A673 (cell line): ENCODE data around the gene SPAG6. TPM values are rescaled to one million over a fixed set of nuclear protein-coding genes. Genes with fewer than 3 reads are reported as not detected.

Experiments used
- BruUV-seq: library from RNA; stranded (reverse); fragments of 400-500 nt; replicated peaks from 2 replicates; lab custom pipeline; 2021; lab: Mats Ljungman, UMichigan
- CTCF ChIA-PET: fragments of 300-600 bp; sonication (Branson Sonifier 250); formaldehyde crosslinking; loops from one replicate; lab custom pipeline; 2022; ENCODE audit warnings: antibody characterized with exemption; lab: Charles Lee
- POLR2A ChIA-PET: fragments of 300-600 bp; sonication (Branson Sonifier 250); formaldehyde crosslinking; loops from one replicate; lab custom pipeline; 2022; ENCODE audit warnings: antibody characterized with exemption; ENCODE audit not compliant: low non-redundant PET; lab: Charles Lee
- DNase-seq: peaks from one replicate; pipeline ENCODE4 v3.0.0-alpha.2; 2015; ENCODE audit warnings: low spot score
- H3K27ac ChIP-seq: fragments of 200-600 bp; sonication (generic); 2 replicates; pipeline ENCODE4 v1.5.1; 2016; ENCODE audit warnings: mixed run types, low read depth, mild to moderate bottlenecking, mixed read lengths, antibody characterized with exemption, low read length; ENCODE audit not compliant: poor library complexity, severe bottlenecking
- H3K27me3 ChIP-seq: fragments of 200-600 bp; sonication (generic); replicated peaks from 2 replicates; pipeline ENCODE4 v1.6.1; 2017; ENCODE audit warnings: mixed run types, low read depth, mild to moderate bottlenecking, mixed read lengths, antibody characterized with exemption, low read length; ENCODE audit not compliant: insufficient read depth, poor library complexity
- H3K36me3 ChIP-seq: fragments of 200-600 bp; sonication (generic); 2 replicates; pipeline ENCODE4 v1.6.1; 2016; ENCODE audit warnings: mixed run types, mild to moderate bottlenecking, mixed read lengths, antibody characterized with exemption, low read length; ENCODE audit not compliant: insufficient read depth, poor library complexity, severe bottlenecking
- H3K4me1 ChIP-seq: fragments of 200-600 bp; sonication (generic); 2 replicates; pipeline ENCODE4 v1.6.1; 2017; ENCODE audit warnings: mixed run types, mild to moderate bottlenecking, mixed read lengths, antibody characterized with exemption, low read length; ENCODE audit not compliant: insufficient read depth, poor library complexity, severe bottlenecking
- H3K4me3 ChIP-seq: fragments of 200-600 bp; sonication (generic); 2 replicates; pipeline ENCODE4 v1.5.1; 2016; ENCODE audit warnings: low read depth, mixed run types, mild to moderate bottlenecking, mixed read lengths, low read length; ENCODE audit not compliant: poor library complexity, severe bottlenecking
- H3K9me3 ChIP-seq: fragments of 200-600 bp; sonication (generic); 2 replicates; pipeline ENCODE4 v1.6.1; 2016; ENCODE audit warnings: mixed run types, low read depth, mild to moderate bottlenecking, mixed read lengths, antibody characterized with exemption, low read length; ENCODE audit not compliant: poor library complexity, severe bottlenecking
- EZH2 ChIP-seq: fragments of 200-600 bp; sonication (generic); IDR thresholded peaks from 2 replicates; pipeline ENCODE4 v1.6.1; 2017; ENCODE audit warnings: borderline replicate concordance, low read depth, mild to moderate bottlenecking, mixed read lengths, antibody characterized with exemption, low read length; ENCODE audit not compliant: poor library complexity, severe bottlenecking
- intact Hi-C: fragments of 100-400 bp; cut with micrococcal nuclease; formaldehyde crosslinking; loops from one replicate; pipeline ENCODE4 v1.10.0; 2022; ENCODE audit not compliant: unreplicated experiment
- total RNA-seq: library from RNA; stranded (reverse); gene quantifications from 2 replicates; pipeline ENCODE4 v1.2.3, GENCODE V29; 2021
- TF ChIP-seq, protein P1 (sequence below): fragments of 300-800, 200-600 bp; sonication (generic); conservative IDR thresholded peaks from 2 replicates; pipeline ENCODE4 v1.5.1; 2017; ENCODE audit warnings: low read depth, mild to moderate bottlenecking, antibody characterized with exemption, low read length, moderate library complexity, mixed read lengths

SPAG6 gene
- total RNA-seq, 1 experiment from 2014 or later, result 0.39 TPM

DNA sequence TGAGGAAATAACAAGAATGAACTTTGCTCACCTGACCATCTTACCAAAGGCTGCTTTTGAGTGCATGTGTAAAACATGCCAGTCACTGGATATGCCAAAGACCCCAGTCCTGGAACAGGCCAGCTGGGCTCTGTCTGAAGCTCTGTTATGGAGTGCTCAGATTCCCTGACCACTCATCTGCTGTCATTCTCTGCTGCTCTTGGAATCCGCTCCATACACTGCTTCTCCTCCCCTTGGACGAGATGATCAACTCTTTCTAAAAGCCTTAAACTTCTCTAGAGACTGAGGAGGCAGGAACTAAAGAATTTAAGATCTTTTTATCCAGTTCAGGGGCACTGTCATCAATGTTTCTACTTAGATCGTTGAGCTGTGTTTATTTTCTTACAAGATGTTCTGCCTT, 100.2 kb downstream of the SPAG6 start:
- BruUV-seq, result no TSS peak
- ChIA-PET CTCF (no interaction called here), POLR2A (no interaction called here)
- H3K36me3 ChIP-seq, result no peaks in the 10 kb centered on the region
- H3K4me1 ChIP-seq, result no peaks in the 10 kb centered on the region
- TF ChIP-seq, protein P1, sequence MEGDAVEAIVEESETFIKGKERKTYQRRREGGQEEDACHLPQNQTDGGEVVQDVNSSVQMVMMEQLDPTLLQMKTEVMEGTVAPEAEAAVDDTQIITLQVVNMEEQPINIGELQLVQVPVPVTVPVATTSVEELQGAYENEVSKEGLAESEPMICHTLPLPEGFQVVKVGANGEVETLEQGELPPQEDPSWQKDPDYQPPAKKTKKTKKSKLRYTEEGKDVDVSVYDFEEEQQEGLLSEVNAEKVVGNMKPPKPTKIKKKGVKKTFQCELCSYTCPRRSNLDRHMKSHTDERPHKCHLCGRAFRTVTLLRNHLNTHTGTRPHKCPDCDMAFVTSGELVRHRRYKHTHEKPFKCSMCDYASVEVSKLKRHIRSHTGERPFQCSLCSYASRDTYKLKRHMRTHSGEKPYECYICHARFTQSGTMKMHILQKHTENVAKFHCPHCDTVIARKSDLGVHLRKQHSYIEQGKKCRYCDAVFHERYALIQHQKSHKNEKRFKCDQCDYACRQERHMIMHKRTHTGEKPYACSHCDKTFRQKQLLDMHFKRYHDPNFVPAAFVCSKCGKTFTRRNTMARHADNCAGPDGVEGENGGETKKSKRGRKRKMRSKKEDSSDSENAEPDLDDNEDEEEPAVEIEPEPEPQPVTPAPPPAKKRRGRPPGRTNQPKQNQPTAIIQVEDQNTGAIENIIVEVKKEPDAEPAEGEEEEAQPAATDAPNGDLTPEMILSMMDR, result no peak
- TF ChIP-seq EZH2, result no peak
- no peaks in the 10 kb centered on the region for H3K27me3 ChIP-seq
- DNase-seq, result no peak
- no peak overlapping the region for H3K27ac ChIP-seq
- H3K9me3 ChIP-seq, result no peaks in the 10 kb centered on the region
- H3K4me3 ChIP-seq, result no peak overlapping the region
- intact Hi-C loops, result no loop called here

DNA sequence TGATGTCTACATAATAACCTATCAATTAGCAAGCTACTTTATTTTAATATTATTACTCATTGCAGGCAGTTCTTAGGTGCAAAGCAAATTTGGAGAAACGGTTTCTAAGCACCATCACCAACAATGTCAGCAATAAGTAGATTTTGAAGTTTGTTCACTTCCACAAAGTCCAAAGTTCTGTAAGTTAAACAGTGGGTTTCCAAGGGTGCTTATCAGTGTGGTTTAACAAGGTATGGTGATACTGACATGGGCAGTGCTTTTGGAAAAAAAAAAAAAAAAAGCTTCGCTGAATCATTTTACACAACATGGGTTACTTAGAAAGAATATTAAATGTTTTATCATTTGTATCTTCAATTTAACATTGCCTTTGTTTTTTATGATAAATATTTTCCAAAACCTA, 101.8 kb downstream of the SPAG6 start:
- no peak for DNase-seq
- CTCF ChIA-PET, result no interaction called here
- no peaks in the 10 kb centered on the region for H3K27me3 ChIP-seq
- H3K36me3 ChIP-seq, result no peaks in the 10 kb centered on the region
- H3K9me3 ChIP-seq, result no peaks in the 10 kb centered on the region
- no TSS peak for BruUV-seq
- intact Hi-C loops, result no loop called here
- H3K27ac ChIP-seq, result no peak overlapping the region
- POLR2A ChIA-PET, result no interaction called here
- TF ChIP-seq, protein P1, result no peak
- no peak overlapping the region for H3K4me3 ChIP-seq
- H3K4me1 ChIP-seq, result no peaks in the 10 kb centered on the region

DNA sequence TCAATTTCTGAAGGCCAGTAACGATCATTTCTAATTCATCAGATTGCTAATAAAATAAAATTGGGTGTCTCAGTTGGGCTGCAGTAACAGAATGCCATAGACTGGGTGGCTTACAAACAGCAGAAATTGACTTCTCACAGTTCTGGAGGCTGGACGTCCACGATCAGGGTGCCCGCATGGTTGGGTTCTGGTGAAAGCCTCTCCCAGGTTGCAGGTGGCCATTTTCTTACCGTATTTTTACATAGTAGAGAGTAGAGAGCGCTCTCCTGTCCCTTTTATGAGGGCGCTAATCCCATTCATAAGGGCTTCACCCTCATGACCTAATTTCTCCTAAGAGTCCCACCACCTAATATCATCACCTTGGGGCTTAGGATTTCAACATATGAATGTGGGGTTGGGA, 106.0 kb downstream of the SPAG6 start:
- no peak for DNase-seq
- no peak overlapping the region for H3K4me3 ChIP-seq
- no TSS peak for BruUV-seq
- ChIA-PET CTCF (no interaction called here), POLR2A (no interaction called here)
- no peak overlapping the region for H3K27ac ChIP-seq
- no peaks in the 10 kb centered on the region for H3K4me1 ChIP-seq
- no peaks in the 10 kb centered on the region for H3K9me3 ChIP-seq
- H3K27me3 ChIP-seq, result no peaks in the 10 kb centered on the region
- TF ChIP-seq EZH2, result no peak
- TF ChIP-seq, protein P1, result no peak
- intact Hi-C loops, result no loop called here
- no peaks in the 10 kb centered on the region for H3K36me3 ChIP-seq
